Activated T-cell treated with anti-CD3 and anti-CD28 coated beads, Interleukin-2, amount 50 U/mL, for 4 hours (primary cell): ENCODE data around the gene OSCP1. TPM values are rescaled to one million over a fixed set of nuclear protein-coding genes. Genes with fewer than 3 reads are reported as not detected.

Experiments
- ATAC-seq, 2 donors: fragments of 200-7000 bp; cut with Tn5 transposase; one replicate each; pipeline ENCODE4 v1.10.0; 2021
- DNase-seq: peaks from one replicate; pipeline ENCODE4 v3.0.0-alpha.2; 2020
- H3K27me3 Mint-ChIP-seq: one replicate; pipeline ENCODE4 v1.8.0; 2021; ENCODE audit warnings: low read depth, mixed read lengths
- H3K36me3 Mint-ChIP-seq: one replicate; pipeline ENCODE4 v1.8.0; 2022; ENCODE audit warnings: mixed read lengths; ENCODE audit not compliant: insufficient read depth
- H3K4me1 Mint-ChIP-seq: one replicate; pipeline ENCODE4 v1.8.0; 2021; ENCODE audit warnings: low read depth, mixed read lengths
- H3K4me3 Mint-ChIP-seq: one replicate; pipeline ENCODE4 v1.8.0; 2021; ENCODE audit warnings: mild to moderate bottlenecking, moderate library complexity, mixed read lengths
- H3K9me3 Mint-ChIP-seq: one replicate; pipeline ENCODE4 v1.8.0; 2021; ENCODE audit warnings: mixed read lengths
- total RNA-seq, 3 donors: library from RNA; stranded (reverse); gene quantifications; one replicate each; pipeline ENCODE4 v1.2.1, GENCODE V29; 2021

OSCP1 gene
- total RNA-seq, 3 donors from 2014 or later, result 0.61 to 1.8 (median 1.5) TPM

DNA sequence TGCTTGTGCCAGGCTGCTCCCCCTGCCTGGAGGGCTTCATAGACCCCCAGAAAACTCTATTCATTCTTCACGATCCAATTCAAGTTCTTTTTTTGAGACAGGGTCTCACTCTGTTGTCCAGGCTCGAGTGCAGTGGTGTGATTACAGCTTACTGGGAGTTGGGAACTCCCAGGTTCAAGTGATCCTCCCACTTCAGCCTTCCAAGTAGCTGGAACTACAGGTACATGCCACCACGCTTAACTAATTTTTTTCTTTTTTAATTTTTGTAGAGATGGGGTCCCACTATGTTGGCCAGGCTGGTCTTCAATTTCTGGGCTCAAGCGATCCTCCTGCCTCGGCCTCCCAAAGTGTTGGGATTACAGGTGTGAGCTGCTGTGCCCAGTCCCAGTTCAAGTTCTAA, 68.8 kb downstream of the OSCP1 start:
- Mint-ChIP-seq H3K4me1 (peaks cover 71% of the 10 kb centered on the region), H3K4me3 (no peak overlapping the region), H3K36me3 (peaks cover 10% of the 10 kb centered on the region), H3K9me3 (no peaks in the 10 kb centered on the region), H3K27me3 (no peaks in the 10 kb centered on the region)
- DNase-seq, result no peak
- no peak for ATAC-seq

DNA sequence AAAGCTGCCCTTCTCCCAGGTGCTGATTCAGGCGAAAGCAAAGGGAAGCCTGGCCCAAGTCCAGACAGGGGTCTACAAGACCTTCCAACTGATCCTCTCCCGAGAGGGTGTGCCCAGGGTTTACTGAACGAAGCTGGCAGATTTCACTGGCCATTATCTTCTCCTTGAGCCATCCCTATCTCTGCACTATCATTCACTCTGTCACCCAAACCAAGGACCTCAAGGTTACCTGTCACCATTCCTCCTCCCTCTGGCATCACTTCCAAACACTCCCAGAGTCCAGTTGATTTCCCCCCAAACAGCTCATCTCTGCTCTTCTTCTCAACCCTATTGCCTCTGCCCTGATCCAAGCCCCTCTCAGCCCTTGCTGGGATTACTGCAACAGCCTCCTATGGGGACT, 69.5 kb downstream of the OSCP1 start:
- DNase-seq (no peak), ATAC-seq (no peak)
- Mint-ChIP-seq H3K4me1 (peaks cover 77% of the 10 kb centered on the region), H3K27me3 (no peaks in the 10 kb centered on the region), H3K4me3 (no peak overlapping the region), H3K9me3 (no peaks in the 10 kb centered on the region), H3K36me3 (peaks cover 10% of the 10 kb centered on the region)

DNA sequence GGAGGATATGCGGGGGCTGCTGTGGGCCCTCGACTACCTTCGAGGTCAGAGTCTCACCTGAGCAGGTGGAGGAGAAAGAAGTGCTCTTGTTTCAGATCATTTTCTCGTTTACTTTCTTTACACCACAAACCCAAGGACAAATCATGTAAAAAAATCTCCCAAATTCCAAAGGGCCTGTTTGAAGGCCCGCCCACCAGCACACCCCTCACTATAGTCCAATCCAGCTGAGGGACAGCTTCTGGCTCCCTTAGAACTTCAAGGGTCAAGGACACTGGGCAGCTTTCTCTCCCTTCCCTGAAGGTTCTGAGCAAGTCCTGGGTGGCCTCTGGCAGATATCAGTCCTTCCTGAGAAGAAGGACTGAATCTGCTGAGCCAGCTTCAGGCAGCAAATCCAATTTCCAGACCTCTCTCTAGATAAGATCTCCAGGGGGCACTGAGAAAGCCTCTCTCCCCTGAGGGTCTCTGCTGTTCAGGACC, 70.1 kb downstream of the OSCP1 start:
- Mint-ChIP-seq H3K9me3 (no peaks in the 10 kb centered on the region), H3K4me3 (no peak overlapping the region), H3K27me3 (no peaks in the 10 kb centered on the region), H3K4me1 (peaks cover 80% of the 10 kb centered on the region), H3K36me3 (peaks cover 10% of the 10 kb centered on the region)
- no peak for DNase-seq
- ATAC-seq, result no peak

DNA sequence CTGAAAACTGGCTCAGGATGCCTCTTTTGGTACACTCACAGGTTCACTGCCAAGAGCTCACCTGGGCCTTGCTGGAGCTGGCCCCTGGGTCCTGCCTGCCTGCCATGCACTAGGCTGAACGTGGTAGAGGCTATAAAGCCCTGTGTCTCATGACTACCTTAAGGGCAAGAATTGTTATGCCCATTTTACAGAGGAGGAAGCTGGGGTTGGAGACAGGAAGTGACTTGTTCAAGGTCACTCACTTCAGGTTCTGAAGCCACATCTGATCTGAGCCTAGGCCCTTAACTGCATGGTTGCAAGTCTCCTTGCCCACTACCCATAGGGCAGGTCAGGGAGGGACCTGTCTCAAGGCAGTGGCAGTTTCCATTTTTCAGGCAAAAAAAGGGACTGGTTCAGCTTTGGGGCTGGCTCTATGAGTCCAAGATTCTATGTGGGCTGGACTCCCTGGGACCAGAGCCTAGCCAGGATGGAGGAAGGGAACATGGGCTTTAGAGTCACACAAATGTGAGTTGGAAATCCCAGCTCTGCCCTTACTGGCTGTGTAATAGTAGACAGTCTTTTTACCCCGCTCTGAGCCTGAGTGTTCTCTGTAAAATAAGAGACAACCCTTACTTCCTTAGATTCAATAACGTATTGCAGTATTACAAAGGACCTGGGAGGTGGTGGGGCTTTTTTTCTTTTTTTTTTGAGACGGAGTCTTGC, 72.3 kb downstream of the OSCP1 start:
- Mint-ChIP-seq H3K4me3 (no peak overlapping the region), H3K9me3 (no peaks in the 10 kb centered on the region)

GRCh38 chr1:36372617-36373016, 77.6 kb downstream of the OSCP1 start:
- Mint-ChIP-seq H3K36me3 (peaks cover 2% of the 10 kb centered on the region), H3K27me3 (no peaks in the 10 kb centered on the region)

More for the DNA sequence above, 72.3 kb downstream of the OSCP1 start:
- no peak for DNase-seq
- peaks cover 82% of the 10 kb centered on the region for H3K4me1 Mint-ChIP-seq
- no peaks in the 10 kb centered on the region for H3K27me3 Mint-ChIP-seq
- peaks cover 6% of the 10 kb centered on the region for H3K36me3 Mint-ChIP-seq
- ATAC-seq, result no peak

GRCh38 chr1:36369061-36369861, 81.0 kb downstream of the OSCP1 start:
- Mint-ChIP-seq H3K27me3 (no peaks in the 10 kb centered on the region), H3K4me1 (peaks cover 71% of the 10 kb centered on the region), H3K9me3 (no peaks in the 10 kb centered on the region), H3K36me3 (peaks cover 6% of the 10 kb centered on the region), H3K4me3 (no peak overlapping the region)
- DNase-seq (peak; percentile 85), ATAC-seq (peak; percentile 55 to 61)

More at GRCh38 chr1:36372617-36373016, 77.6 kb downstream of the OSCP1 start:
- ATAC-seq (no peak), DNase-seq (no peak)
- Mint-ChIP-seq H3K9me3 (no peaks in the 10 kb centered on the region), H3K4me3 (no peak overlapping the region), H3K4me1 (peaks cover 67% of the 10 kb centered on the region)

Other genes starting within 250 kb of the OSCP1 start
- 100 to 1,000 TPM; 134 to 145 (median 142) TPM for gene THRAP3, start 226.0 kb downstream of the OSCP1 start, total RNA-seq
- gene SH3D21, start 144.1 kb downstream of the OSCP1 start, total RNA-seq, result 1 to 10 TPM; 1.7 to 5.6 (median 2.3) TPM
- gene EVA1B, start 126.8 kb downstream of the OSCP1 start, total RNA-seq, result 1 to 10 TPM; 2.2 to 5.5 (median 4.5) TPM
- 10 to 100 TPM; 63.9 to 86.1 (median 66.8) TPM for gene STK40, start 64.5 kb downstream of the OSCP1 start, total RNA-seq
- gene LSM10, start 52.5 kb downstream of the OSCP1 start, total RNA-seq, result 10 to 100 TPM; 80.6 to 96.3 (median 83.8) TPM
- gene MRPS15, start 13.9 kb upstream of the OSCP1 start, total RNA-seq, result 100 to 1,000 TPM; 117 to 133 (median 127) TPM
- not detected for gene CSF3R, start 32.5 kb upstream of the OSCP1 start, total RNA-seq